ENCODE measurements around the gene ASB15.

The ASB15 gene

DNA sequence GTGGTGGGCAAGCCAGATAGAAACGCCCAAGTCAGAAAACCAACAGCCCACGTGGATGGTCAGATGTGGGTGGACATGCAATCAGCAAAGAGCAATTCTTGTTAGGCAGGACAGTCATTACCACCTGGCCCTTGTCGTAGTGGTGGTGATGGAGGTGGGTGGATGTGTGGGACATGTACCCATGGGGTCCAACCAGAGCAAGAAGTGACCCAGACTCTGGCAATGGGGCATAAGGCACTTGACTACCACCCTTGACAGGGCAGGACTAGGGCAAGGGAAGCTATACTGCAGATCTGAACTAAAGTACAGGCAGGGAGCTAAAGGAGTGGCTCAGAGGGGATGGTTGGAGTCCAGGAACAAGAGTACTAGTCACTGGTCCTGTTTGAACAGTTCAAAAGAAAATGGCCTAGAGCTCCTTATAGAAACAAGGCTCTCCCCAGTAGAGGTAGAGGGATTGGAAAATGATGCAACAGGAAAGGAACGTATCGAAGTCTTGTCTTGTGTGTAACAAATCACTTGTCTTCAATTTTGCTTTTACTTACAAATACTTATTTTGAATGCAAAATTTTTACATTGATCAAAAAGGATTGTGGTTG is 71.6 kb downstream of the ASB15 start:
- DNase-seq: no peak

DNA sequence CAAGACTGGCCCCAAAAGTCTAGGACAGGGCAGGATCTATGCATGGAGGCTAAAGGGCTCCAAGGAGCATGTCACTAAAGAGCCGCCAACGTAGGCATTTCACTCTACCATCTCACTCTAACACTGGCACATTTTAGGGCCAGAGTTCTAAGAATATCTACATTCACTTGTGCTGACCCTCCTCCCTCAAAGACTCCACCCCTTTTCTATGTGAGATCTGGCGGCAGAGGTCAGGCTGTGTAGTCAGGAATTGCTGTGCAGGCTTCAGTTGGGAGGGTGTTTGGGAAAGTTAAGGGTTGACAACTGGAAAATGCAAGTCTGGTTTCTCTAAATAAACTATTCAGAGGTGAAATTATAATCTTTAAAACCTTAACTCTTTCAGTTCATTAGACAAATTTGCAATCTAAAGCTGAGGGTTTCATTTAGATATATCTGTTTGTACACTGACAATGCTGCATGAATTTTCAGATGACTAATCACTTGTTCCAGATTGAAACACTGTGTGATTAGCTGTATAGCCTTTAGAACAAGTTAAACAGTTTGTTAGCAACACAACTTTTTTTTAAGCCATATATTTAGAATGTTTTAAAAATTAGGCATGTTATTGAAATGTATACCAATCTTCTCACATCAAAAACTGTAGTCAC is 72.3 kb downstream of the ASB15 start:
- no peak for DNase-seq

DNA sequence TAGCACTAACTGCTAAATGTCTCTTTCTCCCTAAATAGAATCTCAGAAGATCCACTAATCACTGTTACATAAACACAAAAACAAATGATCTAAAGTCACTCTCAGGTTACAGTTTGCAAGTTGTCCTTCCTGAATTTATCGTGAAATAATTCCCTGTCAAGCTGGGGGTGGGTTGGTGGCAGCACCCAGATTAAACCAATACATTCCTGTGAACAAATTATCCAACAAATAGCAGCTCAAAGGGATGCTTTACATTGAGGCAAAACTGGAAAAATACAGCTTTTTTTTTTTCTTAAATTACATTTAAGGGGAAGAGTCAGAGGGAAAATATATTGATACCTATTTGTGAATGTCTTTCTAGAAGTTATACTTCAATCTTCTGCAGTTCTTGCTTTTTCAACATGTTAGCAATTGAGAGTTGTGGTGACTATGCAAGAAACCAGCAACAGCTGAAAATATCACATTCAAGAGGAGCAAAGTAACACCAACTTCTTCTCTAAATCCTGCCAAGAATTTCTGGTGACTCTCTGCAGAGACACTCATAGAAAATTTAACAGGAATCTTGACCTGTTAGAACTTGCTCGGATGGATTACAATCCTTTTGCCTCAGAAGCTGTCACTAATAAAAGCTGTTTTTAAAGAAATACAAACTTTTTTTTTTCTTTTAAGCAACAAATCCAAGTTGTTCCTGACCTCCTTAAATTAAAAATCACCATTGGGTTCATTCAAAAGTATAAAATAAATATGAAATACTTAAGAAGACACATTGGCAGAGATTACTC is 73.0 kb downstream of the ASB15 start:
- no peak for DNase-seq

DNA sequence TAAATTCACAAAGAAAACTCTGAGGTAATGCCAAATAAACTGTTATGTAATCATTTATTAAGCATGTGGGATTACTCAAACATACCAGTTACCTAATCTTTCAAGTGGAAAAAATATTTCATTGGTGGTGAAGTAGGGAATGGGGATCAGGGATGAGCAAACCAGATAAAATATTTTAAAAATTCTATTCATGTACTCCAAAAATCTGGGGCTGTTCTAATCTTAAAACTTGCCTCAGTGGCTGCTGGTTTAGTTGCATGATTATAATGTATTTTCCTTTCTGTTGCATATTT is 73.5 kb downstream of the ASB15 start:
- no peak for DNase-seq

DNA sequence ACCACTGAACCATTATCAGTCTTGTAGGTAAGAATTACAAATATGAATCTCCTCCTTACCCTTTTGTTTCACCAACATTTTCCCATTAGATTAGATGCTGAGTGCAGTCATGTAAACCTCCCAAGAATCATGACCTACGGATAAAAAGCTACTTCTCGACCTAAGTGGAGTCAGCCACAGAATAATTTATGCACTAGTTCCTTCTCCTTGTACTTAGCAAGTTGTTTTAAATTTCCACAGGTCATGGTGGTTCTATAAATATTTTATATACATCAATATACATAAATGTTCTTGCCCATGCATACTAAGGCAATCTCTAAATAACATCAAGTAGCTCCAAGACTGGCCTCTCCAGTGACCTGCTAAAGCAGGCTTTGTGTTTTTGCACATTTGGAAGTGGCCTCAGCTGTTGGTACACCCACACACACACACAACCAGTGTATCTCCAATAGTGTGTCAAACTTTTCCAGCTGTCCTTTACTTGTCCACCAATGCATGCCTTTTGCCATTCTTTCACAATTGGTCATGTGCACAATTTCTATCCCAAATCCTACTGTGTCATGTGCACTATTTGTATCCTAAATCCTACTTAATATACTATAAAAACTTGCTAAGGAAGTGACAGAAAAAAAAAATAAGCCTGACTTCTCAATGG is 75.6 kb downstream of the ASB15 start:
- no peak for DNase-seq

DNA sequence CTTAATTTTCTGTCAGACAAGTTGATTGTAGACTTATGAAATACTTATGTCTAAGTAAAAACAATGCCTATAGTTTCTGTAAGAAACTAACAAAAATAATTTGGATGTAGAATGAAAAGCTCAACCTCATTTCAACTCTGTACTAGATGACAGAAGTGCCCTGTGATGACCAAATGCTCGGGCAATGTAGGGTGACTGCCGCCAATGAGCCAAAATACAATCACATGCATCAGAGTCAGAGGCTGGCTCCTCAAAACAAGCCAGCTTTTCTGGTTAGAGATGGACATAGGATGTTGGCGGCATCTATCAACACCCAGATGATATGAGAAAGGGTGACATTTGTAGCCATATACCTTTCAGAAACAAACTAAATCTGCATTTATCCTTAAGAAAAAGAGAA is 78.0 kb downstream of the ASB15 start:
- DNase-seq: no peak

DNA sequence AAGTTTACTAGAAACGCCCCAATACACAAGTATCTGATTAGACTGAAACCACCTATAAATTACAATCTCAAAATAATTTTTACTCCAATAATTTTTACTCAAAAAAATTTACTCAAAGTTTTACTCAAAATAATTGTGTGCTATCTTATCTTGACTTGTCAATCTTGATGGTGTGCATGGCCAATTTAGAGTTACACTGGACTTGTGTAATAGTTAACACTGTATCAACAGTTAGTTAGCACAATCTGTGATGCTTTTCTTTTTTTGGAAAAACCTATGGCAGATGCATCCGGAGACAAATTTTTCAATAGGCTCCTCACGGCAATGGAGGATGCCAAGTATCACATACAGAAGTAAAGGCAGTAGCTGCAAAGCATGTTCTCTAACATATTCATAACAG is 79.0 kb downstream of the ASB15 start:
- no peak for DNase-seq

DNA sequence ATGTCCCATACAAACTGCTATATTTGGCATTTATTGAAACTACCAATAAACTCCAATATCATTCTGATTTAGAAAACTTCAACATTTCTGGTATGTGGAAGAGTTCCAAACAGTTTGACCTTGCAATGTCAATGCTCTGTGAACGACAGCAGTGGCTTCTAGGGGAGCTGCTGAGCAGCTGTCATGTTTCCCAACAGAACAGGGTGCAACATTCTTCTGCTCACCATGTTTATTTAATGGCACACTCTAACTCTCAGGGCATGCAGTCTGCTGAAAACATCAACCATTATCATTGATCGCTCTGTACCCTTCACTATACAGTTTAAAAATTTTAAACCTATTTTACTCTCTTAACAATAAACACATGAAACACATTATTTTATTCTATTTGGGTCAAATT is 79.9 kb downstream of the ASB15 start:
- no peak for DNase-seq

DNA sequence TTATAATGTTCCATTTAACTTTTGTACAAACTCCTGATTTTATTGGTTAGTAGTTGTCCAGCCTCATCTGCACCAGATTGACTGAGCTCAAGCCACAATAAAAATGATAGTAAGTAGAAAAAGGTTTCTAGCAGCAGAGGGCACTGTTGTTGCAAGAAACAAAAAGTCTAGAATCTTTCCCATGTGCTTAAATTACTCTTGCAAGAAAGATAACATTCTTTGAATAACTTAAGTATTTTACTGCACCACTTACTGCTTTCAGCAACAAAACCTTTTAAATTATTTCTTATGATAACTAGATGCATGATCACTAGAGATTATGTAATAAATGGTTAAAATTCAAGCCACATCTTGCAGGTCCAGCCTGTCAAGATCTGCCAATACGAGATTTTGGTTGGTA is 81.1 kb downstream of the ASB15 start:
- DNase-seq: peak; percentile 21

DNA sequence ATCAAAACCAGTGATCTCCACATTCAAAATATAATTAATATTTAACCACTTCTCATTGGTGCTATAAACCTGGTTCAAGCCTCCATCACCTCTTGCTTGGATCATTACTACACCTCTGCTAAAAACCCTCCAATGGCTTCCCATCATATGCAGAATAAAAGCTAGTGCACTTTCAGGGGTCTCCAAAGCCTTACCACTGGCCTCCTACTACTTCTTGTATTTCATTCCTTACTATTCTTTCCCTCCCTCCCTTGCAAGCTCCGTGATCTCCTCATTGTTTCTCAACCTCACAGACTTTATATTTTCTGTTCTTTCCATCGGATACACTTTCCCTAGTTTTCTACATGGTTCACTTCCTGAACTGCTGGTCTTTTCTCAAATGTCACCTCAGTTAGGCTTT is 85.5 kb downstream of the ASB15 start:
- no peak for DNase-seq

DNA sequence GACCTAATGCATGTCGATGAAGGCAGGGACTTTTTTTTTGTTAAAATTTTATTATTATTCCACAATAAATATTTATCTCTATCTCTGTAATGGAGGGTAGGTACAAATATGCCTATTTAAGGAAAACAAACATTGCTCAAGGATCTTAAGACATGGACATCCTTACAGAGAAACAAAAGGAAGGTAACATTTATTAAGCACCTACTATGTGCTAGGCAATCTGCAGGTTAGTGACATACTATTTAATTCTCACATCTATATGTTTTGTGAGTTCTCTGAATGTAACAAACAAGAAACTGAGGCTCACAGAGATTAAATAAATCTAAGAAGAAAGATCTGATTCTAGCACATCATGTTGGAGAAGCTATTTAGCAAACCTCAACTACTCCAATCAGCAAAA is 86.1 kb downstream of the ASB15 start:
- DNase-seq: no peak
